Tongue (tissue), 2 donors: ENCODE results near the gene GAK. TPM values are rescaled to one million over a fixed set of nuclear protein-coding genes. Genes with fewer than 3 reads are reported as not detected.

Experiments used
- DNase-seq: peaks from one replicate; pipeline ENCODE4 v3.0.0-alpha.2; 2015
- total RNA-seq: library from RNA; depleted of rRNA; stranded (reverse); fragments of >200 nt; gene quantifications from one replicate; pipeline ENCODE4 v1.2.3, GENCODE V29; 2014

GAK gene
- total RNA-seq, 1 donor from 2014 or later: 46.7 TPM

- no peak for DNase-seq
Observed at GRCh38 chr4:907103-907400, 25.1 kb downstream of the GAK start.

DNA sequence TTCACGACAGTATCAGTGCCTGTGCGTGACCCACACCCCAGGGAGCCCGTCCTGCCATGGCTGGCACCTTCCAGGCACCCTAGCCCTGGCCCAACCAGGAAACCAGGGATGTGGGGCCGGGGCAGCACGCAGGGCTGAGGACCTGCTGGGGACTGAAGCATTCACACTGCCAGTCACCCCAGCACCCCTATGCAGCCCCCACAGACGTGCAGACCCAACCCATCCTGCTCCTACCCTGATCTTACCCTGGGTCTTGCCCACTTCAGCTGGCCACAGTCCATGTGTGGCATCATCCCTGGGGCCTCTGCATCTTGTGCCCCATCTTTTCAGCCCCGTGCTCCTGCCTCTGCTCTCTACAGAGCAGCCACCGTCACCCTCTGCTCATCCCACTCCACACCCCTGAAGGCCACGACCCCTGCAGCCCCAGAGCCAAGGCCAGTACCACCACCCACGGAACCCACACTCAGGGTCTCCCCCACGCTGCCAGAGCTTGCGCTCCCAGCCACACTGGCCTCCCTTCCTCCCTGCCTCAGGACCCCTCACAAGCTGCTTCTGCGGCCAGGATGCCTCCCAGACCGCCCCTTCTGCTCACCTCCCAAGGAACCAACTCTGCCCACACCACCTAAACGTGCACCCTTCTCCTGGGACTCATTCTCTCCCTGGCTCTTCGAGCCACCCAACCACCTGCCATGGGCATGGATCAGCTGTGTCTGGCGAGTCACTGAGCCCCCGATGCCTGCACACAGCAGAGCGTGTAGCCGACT is 25.6 kb downstream of the GAK start:
- no peak for DNase-seq

GRCh38 chr4:905485-906338 is 26.4 kb downstream of the GAK start:
- DNase-seq: no peak

DNA sequence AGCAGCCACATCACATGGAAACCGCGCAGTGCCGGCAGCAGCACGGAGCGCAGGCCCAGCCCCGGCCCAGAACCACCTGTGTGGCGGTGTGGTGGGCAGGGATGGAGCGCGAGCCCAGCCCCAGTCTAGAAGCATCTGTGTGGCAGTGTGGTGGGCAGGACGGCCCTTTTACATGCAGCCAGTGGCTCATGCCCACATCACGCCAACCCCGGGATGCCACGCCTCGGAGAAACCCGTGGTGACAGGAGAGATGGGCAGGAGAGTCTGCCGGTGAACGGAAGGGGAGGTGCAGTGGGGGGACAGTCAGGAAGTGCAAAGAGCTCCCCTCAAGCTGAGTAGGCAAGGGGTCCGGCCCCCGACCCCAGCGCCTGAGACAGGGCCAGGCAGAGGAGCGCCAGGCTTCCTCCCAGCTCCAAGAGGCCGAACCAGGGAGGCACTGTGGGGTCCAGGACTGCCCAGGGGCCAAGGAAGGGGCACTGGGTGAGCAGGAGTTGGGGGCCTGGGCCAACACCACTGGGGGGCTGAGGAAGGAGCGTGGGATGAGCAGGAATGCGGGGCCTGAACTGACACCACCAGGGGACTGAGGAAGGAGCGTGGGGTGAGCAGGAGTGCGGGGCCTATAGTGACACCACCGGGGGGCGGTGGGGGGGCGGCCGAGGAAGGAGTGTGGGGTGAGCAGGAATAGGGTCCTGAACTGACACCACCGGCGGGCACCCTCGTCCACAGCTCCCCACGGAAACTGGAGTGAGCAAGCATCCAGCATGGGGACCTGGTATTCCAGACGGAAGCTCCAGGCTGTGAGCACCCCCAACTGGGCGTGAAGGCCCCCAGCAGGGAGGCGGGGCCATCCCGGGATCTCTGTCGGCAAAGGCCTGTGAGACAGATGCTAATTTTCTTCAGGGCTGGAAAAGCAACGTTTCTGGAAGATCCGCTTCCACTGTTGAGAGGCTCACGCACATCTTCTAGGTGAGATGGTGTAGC is 28.8 kb downstream of the GAK start:
- no peak for DNase-seq

DNA sequence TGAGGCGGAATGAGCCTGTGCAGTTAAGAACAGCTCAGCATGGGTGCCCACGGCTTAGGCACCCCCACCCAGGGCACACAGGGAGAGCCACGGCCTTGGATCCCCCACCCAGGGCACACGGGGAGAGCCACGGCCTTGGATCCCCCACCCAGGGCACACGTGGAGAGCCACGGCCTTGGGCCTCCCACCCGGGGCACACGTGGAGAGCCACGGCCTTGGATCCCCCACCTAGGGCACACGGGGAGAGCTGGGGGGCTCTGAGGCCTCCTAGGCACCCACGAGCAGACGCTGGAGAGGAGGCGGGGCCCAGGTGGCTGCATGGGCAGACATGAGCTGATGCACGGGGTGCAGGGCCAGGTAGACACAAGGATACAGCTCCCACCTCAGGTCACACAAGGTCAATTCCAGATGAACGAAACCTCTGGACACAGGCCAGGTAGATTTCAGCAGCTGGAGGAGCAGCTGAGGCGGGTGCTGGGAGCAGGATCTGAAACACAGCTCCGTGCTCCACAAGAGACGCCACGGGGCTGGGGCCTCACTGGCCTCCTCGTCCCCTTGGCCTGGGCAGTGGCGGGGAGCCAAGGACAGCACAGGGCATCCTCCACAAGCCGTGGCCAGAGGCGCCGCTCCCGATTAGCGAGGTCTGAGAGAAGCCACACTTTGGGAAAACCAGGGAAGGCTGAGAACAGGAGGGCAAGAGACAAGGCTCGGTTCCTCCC is 30.8 kb downstream of the GAK start:
- DNase-seq: no peak

- no peak for DNase-seq
Observed at GRCh38 chr4:900721-901120, 31.4 kb downstream of the GAK start.

DNA sequence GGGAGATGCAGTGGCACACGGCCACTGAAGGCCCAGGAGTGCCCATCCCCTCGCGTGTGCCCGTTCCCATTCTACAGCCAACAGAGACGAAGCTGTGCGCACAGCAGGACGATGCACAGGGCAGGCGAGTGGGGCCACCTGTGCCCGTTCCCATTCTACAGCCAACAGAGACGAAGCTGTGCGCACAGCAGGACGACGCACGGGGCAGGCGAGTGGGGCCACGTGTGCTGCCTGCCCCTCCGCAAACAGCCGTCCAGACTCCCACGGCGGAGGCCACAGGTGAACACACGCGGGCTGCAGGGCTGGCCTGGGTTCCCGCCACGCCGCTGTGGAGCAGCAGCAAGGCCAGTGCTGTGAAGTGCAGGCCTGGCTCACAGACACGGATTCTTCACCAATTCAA is 32.0 kb downstream of the GAK start:
- DNase-seq: no peak

DNA sequence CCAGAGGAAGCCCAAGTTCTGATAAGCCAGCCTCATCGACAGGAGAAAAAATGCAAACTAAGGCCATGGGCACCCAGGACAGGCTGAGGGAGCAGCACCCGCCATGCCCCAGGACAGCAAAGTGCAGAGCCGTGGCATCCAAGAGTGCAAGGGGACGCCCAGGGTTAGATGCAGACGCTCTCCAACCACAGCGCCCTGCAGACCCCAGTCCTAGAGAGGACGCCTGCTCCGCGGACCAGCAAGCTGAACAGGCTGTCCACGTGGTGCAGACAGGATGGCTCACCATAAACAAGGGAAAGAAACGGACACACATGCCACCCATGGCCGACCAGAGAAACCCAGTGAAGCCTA is 32.6 kb downstream of the GAK start:
- DNase-seq: no peak

DNA sequence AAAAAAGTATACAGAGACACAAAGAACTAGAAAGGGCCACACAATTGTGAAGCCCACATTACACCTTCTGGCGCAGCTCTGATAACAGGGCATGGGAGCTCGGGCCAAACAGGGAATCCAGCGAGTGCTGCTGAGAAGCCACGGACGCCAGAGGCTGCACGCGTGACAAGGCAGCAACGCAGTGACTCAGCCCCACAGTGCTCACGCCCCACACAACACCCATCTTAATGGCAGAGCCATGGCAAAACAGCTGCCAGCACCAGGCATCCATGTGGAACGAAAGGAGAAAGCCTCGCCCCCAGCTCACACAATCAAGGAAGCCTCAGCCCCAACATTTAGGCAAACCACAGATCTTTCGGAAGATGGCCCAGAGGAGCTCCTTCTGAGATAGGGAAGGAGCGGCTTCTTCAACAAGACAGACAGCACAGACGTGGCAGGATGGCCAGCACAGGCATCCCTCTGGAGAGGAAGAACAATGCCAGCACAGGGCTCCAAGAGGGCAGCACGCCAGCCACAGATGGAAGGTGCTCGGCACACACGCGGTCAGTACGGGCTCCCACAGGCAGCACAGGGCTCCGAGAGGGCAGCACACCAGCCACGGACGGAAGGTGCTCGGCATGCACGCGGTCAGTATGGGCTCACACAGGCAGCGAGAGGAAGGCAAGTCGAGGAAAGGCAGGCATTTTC is 33.1 kb downstream of the GAK start:
- DNase-seq: no peak

DNA sequence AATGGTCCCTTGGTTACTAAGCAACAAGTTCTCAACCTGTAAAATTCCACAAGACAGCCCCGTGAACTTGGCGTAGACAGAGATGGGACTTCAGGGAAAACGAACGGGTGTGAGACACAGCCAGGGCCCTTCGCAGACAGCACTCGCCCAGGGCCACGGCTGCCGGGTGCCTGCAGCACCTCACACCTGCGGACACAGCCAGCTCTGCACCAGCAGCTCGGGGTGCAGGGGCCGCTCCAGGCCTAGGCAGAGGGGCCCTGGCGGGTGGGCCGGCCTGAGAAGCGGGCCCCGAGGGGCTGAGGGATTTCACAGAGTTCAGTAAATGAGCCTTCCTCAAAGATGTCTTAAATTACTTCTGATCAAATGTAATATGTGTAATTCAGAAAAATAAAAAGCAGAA is 34.0 kb downstream of the GAK start:
- DNase-seq: no peak

- DNase-seq: no peak
Observed at GRCh38 chr4:896630-897029, 35.5 kb downstream of the GAK start.

GRCh38 chr4:896216-896615 is 35.9 kb downstream of the GAK start:
- no peak for DNase-seq

DNA sequence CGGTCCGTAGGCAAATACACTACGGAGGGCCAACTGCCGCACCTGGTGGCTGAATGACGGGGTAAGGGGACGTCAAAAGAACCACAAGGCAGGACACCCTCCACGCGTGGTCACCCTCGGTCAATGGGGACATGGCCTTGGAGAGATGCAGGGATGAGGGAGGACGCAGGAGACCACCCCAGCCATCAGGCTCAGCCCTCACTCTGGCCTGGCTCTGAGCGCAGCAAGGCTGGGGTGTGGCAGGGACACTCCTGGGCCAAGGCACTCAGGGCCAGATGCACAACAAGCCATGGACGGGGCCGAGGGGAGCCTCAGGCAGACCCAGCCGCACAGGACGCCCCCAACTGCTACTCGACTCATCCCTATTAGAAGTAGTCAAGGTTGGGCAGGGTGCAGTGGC is 36.5 kb downstream of the GAK start:
- DNase-seq: no peak

DNA sequence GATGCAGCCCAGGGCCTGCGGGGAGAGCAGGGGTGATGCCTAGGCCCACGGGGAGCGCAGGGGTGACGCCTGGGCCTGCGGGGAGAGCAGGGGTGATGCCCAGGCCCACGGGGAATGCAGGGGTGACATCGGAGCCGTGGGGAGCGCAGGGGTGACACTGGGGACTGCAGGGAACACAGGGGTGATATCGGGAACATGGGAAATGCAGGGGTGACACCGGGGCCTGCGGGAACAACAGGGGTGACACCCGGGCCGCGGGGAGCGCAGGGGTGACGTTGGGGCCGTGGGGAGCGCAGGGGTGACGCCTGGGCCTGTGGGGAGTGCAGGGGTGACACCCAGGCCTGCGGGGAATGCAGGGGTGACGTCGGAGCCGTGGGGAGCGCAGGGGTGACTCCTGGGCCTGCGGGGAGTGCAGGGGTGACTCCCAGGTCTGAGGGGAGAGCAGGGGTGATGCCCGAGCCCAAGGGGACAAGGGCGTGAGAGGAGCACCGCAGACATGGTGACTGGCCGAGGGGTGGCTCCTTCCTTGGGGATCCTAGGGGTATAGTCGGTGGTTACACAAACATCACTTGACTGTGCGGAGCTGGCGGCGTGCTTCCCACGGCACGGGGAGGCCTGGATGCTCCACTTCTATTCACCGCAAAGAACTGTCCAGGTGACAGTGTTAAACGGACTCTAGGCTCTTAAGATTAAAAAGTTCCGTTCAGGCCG is 38.0 kb downstream of the GAK start:
- no peak for DNase-seq

DNA sequence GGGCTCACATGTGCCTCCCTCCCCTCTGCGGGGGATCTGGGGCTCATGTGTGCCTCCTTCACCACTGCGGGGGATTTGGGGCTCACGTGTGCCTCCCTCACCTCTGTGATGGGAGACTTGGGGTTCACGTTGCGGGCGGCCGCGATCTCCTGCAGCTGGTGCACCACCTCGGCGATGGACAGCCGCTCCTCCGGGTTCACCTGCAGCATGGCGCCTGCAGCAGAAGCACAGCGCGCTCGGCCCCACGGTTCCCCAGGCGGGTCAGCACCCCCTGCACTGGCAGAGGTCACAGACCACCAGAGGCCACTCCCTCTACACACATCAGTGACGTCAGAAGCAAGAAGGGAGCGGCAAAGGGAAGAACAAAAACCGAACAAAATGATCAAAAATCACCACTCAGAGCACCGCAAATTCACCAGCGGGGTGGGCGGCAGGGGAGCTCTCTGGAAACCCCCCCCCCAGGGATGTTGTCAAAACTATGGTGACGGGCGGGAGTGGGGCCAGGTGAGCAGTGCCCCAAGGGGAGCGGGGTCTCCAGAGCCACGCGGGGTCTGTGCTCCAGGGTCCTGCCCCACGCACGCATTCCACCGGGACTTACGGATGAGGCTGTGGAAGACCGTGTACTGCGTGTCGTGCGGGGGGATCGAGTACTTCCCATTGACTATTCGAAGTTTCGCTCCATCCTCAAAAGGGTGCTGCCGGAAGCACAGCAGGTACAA is 38.7 kb downstream of the GAK start:
- DNase-seq: no peak

DNA sequence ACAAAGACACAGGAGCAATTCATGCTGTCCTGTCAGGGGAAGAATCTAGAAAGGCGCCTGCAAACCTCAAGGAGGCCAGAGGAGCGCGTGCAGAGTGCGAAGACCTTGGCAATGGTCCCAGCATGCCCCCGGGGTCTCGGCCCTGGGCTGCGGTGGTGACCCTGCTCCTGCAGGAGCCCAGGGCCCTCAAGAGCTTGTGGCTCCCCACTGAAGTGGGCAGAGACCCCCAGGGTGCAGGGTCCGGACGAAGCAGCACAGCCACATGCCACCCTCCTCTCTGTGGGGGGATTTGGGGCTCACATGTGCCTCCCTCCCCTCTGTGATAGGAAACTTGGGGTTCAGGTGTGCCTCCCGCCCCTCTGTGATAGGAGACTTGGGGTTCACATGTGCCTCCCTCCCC is 39.3 kb downstream of the GAK start:
- DNase-seq: no peak

DNA sequence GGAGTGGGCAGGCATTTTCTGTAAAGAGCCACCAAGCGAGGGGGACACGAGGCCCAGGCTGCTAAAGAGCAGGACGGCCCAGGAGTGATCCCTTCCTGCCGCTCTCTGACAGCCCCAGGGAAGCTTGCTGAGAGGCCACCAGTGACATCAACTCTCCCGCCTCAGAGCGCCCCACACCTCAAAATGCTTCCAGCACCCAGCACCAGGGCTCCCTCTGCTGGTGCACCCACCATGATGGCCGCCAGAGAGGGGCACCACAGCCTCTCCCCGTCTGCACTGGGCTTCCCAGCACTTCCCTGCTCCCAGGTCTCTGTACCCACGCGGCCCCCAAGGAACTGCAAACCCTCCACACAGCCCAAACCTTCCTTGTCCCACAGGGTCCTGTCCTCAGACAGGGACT is 40.4 kb downstream of the GAK start:
- DNase-seq: peak; percentile 4

GRCh38 chr4:890036-890695 is 42.0 kb downstream of the GAK start:
- DNase-seq: no peak

- DNase-seq: no peak
Observed at GRCh38 chr4:889516-889915, 42.6 kb downstream of the GAK start.

- no peak for DNase-seq
Observed at GRCh38 chr4:888029-888428, 44.1 kb downstream of the GAK start.
